HG03139 (cell line): ENCODE results near the gene HOXA6.

ENCODE experiments used
- ATAC-seq: cut with Tn5 transposase; IDR thresholded peaks from one replicate; pipeline ENCODE4 v1.9.1; 2021; ENCODE audit not compliant: unreplicated experiment

Gene HOXA6

GRCh38 chr7:27111751-27112277 lies 35.8 kb downstream of the HOXA6 start:
- ATAC-seq, result no peak

GRCh38 chr7:27111042-27111750 lies 36.4 kb downstream of the HOXA6 start:
- no peak for ATAC-seq

GRCh38 chr7:27110186-27111031 lies 37.2 kb downstream of the HOXA6 start:
- no peak for ATAC-seq

GRCh38 chr7:27109466-27110185 lies 37.9 kb downstream of the HOXA6 start:
- ATAC-seq, result no peak

- ATAC-seq, result no peak
Measured at GRCh38 chr7:27108390-27109127, 39.0 kb downstream of the HOXA6 start.

GRCh38 chr7:27107391-27108381 lies 39.9 kb downstream of the HOXA6 start:
- no peak for ATAC-seq

GRCh38 chr7:27106901-27107240 lies 40.7 kb downstream of the HOXA6 start:
- no peak for ATAC-seq

- ATAC-seq, result no peak
Measured at GRCh38 chr7:27106181-27106900, 41.2 kb downstream of the HOXA6 start.

GRCh38 chr7:27105301-27106031 lies 42.1 kb downstream of the HOXA6 start:
- no peak for ATAC-seq

GRCh38 chr7:27104341-27105058 lies 43.1 kb downstream of the HOXA6 start:
- no peak for ATAC-seq

GRCh38 chr7:27103489-27104226 lies 43.9 kb downstream of the HOXA6 start:
- ATAC-seq, result no peak

- no peak for ATAC-seq
Measured at GRCh38 chr7:27102581-27103442, 44.8 kb downstream of the HOXA6 start, which contains the start of gene HOXA2. Gene HOXA2 (minus strand): TSS chr7:27102683. CDS start chr7:27102500, 183 bp downstream.

GRCh38 chr7:27101957-27102580 lies 45.5 kb downstream of the HOXA6 start:
- no peak for ATAC-seq

- ATAC-seq, result no peak
Measured at GRCh38 chr7:27101171-27101956, 46.2 kb downstream of the HOXA6 start.

- no peak for ATAC-seq
Measured at GRCh38 chr7:27100694-27101170, 46.8 kb downstream of the HOXA6 start.
